HCT116 (cell line): ENCODE data around the gene DUSP28. TPM values are rescaled to one million over a fixed set of nuclear protein-coding genes. Genes with fewer than 3 reads are reported as not detected.

Experiments used
- ATAC-seq: fragments of 200-7000 bp; cut with Tn5 transposase; 2 replicates; pipeline ENCODE4 v1.9.1; 2020; ENCODE audit warnings: mild to moderate bottlenecking, moderate library complexity
- BruUV-seq: library from RNA; stranded (reverse); fragments of 400-500 nt; replicated peaks from 2 replicates; lab custom pipeline; 2021; lab: Mats Ljungman, UMichigan
- CTCF ChIA-PET: fragments of 300-600 bp; sonication (Branson Sonifier 250); formaldehyde crosslinking; loops from one replicate; lab custom pipeline; 2021; ENCODE audit warnings: antibody characterized with exemption; lab: Charles Lee
- POLR2A ChIA-PET: fragments of 300-600, 350-600 bp; sonication (Branson Sonifier 250); formaldehyde crosslinking; loops from one replicate; lab custom pipeline; 2021; ENCODE audit warnings: antibody characterized with exemption; lab: Charles Lee
- RAD21 ChIA-PET, 2 experiments: fragments of 300-600 bp; sonication (Branson Sonifier 250); formaldehyde crosslinking; loops; one replicate each; lab custom pipeline; 2023; ENCODE audit warnings: low total read pairs in 2 of 2; ENCODE audit not compliant: uncharacterized antibody in 2 of 2, unreplicated experiment in 2 of 2, low non-redundant PET in 1 of 2; lab: Charles Lee
- DNase-seq: peaks from one replicate; pipeline ENCODE4 v3.0.0-alpha.2; 2010; ENCODE audit warnings: low read depth, low spot score
- H2AFZ ChIP-seq: fragments of 200-600 bp; shearing (Covaris generic), sonication (generic); 2 replicates; pipeline ENCODE4 v1.6.1; 2017; ENCODE audit warnings: low read depth, mixed run types, mixed read lengths, antibody characterized with exemption, low read length; ENCODE audit not compliant: poor library complexity, severe bottlenecking
- H3K27ac ChIP-seq: 2 replicates; pipeline ENCODE4 v1.5.1; 2012; ENCODE audit warnings: low read depth, low read length
- H3K27me3 ChIP-seq: fragments of 200-600 bp; sonication (generic); 2 replicates; pipeline ENCODE4 v1.6.1; 2016; ENCODE audit warnings: mixed run types, low read length, mixed read lengths; ENCODE audit not compliant: insufficient read depth
- H3K36me3 ChIP-seq, 2 experiments: fragments of 200-500 bp in 1 of 2; fragments of 200-600 bp in 1 of 2; sonication (Bioruptor generic) in 1 of 2; sonication (generic) in 1 of 2; 2 replicates each; pipeline versions ENCODE4 v1.5.1 to v1.6.1; 2014 to 2016; ENCODE audit warnings: low read length in 2 of 2, inconsistent platforms in 1 of 2, mixed read lengths in 1 of 2, mixed run types in 1 of 2; ENCODE audit not compliant: insufficient read depth in 2 of 2, control insufficient read depth in 1 of 2
- H3K4me1 ChIP-seq, 2 experiments: fragments of 200-600 bp in 1 of 2; sonication (generic) in 1 of 2; 2 replicates each; pipeline versions ENCODE4 v1.5.1 to v1.6.1; 2012 to 2017; ENCODE audit warnings: low read length in 2 of 2, inconsistent platforms in 1 of 2, mild to moderate bottlenecking in 1 of 2, mixed read lengths in 1 of 2, mixed run types in 1 of 2, moderate library complexity in 1 of 2; ENCODE audit not compliant: insufficient read depth in 2 of 2, control insufficient read depth in 1 of 2
- H3K4me2 ChIP-seq: fragments of 200-600 bp; sonication (generic); 2 replicates; pipeline ENCODE4 v1.6.1; 2017; ENCODE audit warnings: mixed run types, low read length, mixed read lengths
- H3K4me3 ChIP-seq, 2 experiments: fragments of 200-600 bp in 1 of 2; sonication (generic) in 1 of 2; replicated peaks in 1 of 2; 2 replicates each; pipeline ENCODE4 v1.5.1; 2011 to 2016; ENCODE audit warnings: low read length in 2 of 2, control low read depth in 1 of 2, low read depth in 1 of 2, mild to moderate bottlenecking in 1 of 2, mixed read lengths in 1 of 2, mixed run types in 1 of 2
- H3K79me2 ChIP-seq: fragments of 200-600 bp; sonication (generic); 2 replicates; pipeline ENCODE4 v1.6.1; 2017; ENCODE audit warnings: mild to moderate bottlenecking, mixed run types, low read length, moderate library complexity, mixed read lengths; ENCODE audit not compliant: insufficient read depth
- H3K9ac ChIP-seq: fragments of 200-600 bp; sonication (generic); 2 replicates; pipeline ENCODE4 v1.6.1; 2016; ENCODE audit warnings: low read length, mixed read lengths
- H3K9me2 ChIP-seq: fragments of 200-600 bp; sonication (generic), shearing (Covaris generic); 2 replicates; pipeline ENCODE4 v1.6.1; 2017; ENCODE audit warnings: mixed run types, mild to moderate bottlenecking, moderate library complexity; ENCODE audit not compliant: insufficient read depth
- H3K9me3 ChIP-seq, 2 experiments: fragments of 200-500 bp in 1 of 2; fragments of 200-600 bp in 1 of 2; sonication (Bioruptor generic) in 1 of 2; sonication (generic) in 1 of 2; 2 replicates each; pipeline ENCODE4 v1.6.1; 2014 to 2017; ENCODE audit warnings: low read length in 2 of 2, mixed read lengths in 2 of 2, inconsistent platforms in 1 of 2, low read depth in 1 of 2, mild to moderate bottlenecking in 1 of 2, mixed run types in 1 of 2, moderate library complexity in 1 of 2; ENCODE audit not compliant: control insufficient read depth in 1 of 2, insufficient read depth in 1 of 2
- H4K20me1 ChIP-seq: fragments of 200-600 bp; sonication (generic), shearing (Covaris generic); 2 replicates; pipeline ENCODE4 v1.6.1; 2017; ENCODE audit warnings: mixed run types, mild to moderate bottlenecking, moderate library complexity; ENCODE audit not compliant: insufficient read depth
- ATF3 ChIP-seq: IDR thresholded peaks from 2 replicates; pipeline ENCODE4 v1.6.1; 2012
- CBX3 ChIP-seq: IDR thresholded peaks from 2 replicates; pipeline ENCODE4 v1.6.1; 2012; ENCODE audit warnings: low read depth
- CTCF ChIP-seq, 3 experiments: fragments of 200-600 bp in 1 of 3; sonication (generic) in 1 of 3; IDR thresholded peaks in 2 of 3; conservative IDR thresholded peaks in 1 of 3; 2 replicates each; pipeline ENCODE4 v1.5.1; 2012 to 2017; ENCODE audit warnings: low read depth in 2 of 3, low read length in 2 of 3, antibody characterized with exemption in 1 of 3, borderline replicate concordance in 1 of 3, control low read depth in 1 of 3, mild to moderate bottlenecking in 1 of 3, mixed read lengths in 1 of 3, mixed run types in 1 of 3, moderate library complexity in 1 of 3; ENCODE audit not compliant: insufficient read depth in 1 of 3
- EGR1 ChIP-seq: IDR thresholded peaks from 2 replicates; pipeline ENCODE4 v1.6.1; 2012; ENCODE audit warnings: low read depth
- ELF1 ChIP-seq: IDR thresholded peaks from 2 replicates; pipeline ENCODE4 v1.6.1; 2012; ENCODE audit warnings: low read depth, borderline replicate concordance
- EZH2 ChIP-seq: fragments of 200-600 bp; sonication (generic); IDR thresholded peaks from 2 replicates; pipeline ENCODE4 v1.6.1; 2017; ENCODE audit warnings: antibody characterized with exemption, mixed run types
- EZH2phosphoT487 ChIP-seq: fragments of 200-600 bp; IDR thresholded peaks from 2 replicates; pipeline ENCODE4 v1.6.1; 2018; ENCODE audit warnings: antibody characterized with exemption, borderline replicate concordance
- JUND ChIP-seq: IDR thresholded peaks from 2 replicates; pipeline ENCODE4 v1.6.1; 2012
- MAX ChIP-seq: IDR thresholded peaks from 2 replicates; pipeline ENCODE4 v1.6.1; 2012
- POLR2AphosphoS5 ChIP-seq: IDR thresholded peaks from 2 replicates; pipeline ENCODE4 v1.6.1; 2011; ENCODE audit warnings: mild to moderate bottlenecking, low read depth, low read length, moderate library complexity
- RAD21 ChIP-seq: IDR thresholded peaks from 2 replicates; pipeline ENCODE4 v1.6.1; 2012; ENCODE audit warnings: low read depth, mild to moderate bottlenecking
- SIN3A ChIP-seq: IDR thresholded peaks from 2 replicates; pipeline ENCODE4 v1.6.1; 2012; ENCODE audit warnings: low read depth
- TCF7L2 ChIP-seq: IDR thresholded peaks from 2 replicates; pipeline ENCODE4 v1.7.0; 2011; ENCODE audit warnings: borderline replicate concordance, inconsistent platforms; ENCODE audit not compliant: insufficient read depth, insufficient read length; ENCODE audit errors: extremely low read depth
- ZBTB33 ChIP-seq: IDR thresholded peaks from 2 replicates; pipeline ENCODE4 v1.6.1; 2011; ENCODE audit warnings: mild to moderate bottlenecking, low read length, moderate library complexity; ENCODE audit not compliant: insufficient replicate concordance; ENCODE audit errors: extremely low read depth
- ZFX ChIP-seq: fragments of 450-650 bp; IDR thresholded peaks from 2 replicates; pipeline ENCODE4 v1.6.1; 2017
- ZNF274 ChIP-seq: fragments of 200-500 bp; sonication (Bioruptor generic); IDR thresholded peaks from 2 replicates; pipeline ENCODE4 v1.6.1; 2014; ENCODE audit warnings: mild to moderate bottlenecking, low read depth, low read length, inconsistent platforms
- intact Hi-C: fragments of 100-400 bp; cut with micrococcal nuclease; formaldehyde crosslinking; loops from 2 replicates; pipeline ENCODE4 v1.10.0; 2022
- total RNA-seq: library from RNA; stranded (reverse); gene quantifications from one replicate; pipeline ENCODE4 v1.2.1, GENCODE V29; 2021; ENCODE audit not compliant: unreplicated experiment

DUSP28 gene
- total RNA-seq, 1 experiment from 2014 or later: 5.6 TPM

GRCh38 chr2:240517342-240517741, 42.8 kb upstream of the DUSP28 start:
- no peak for DNase-seq
- RAD21 ChIA-PET: no interaction called here
- no peaks in the 10 kb centered on the region for H3K79me2 ChIP-seq
- H3K36me3 ChIP-seq: peaks cover 0 to 2% of the 10 kb centered on the region in 2 experiments; a peak in 2 of 4 replicates
- H2AFZ ChIP-seq: no peak overlapping the region
- no peaks in the 10 kb centered on the region for H3K9me2 ChIP-seq
- intact Hi-C loops: no loop called here
- no peaks in the 10 kb centered on the region for H3K9me3 ChIP-seq
- peaks cover 0 to 6% of the 10 kb centered on the region in 2 experiments; a peak in 2 of 4 replicates for H3K4me1 ChIP-seq
- no peak for ATAC-seq
- no peaks in the 10 kb centered on the region for H3K27me3 ChIP-seq
- no peak overlapping the region for H3K27ac ChIP-seq
- H3K4me2 ChIP-seq: no peak overlapping the region
- no peak overlapping the region for H3K9ac ChIP-seq
- no peak for TF ChIP-seq MAX
- no peak for TF ChIP-seq ATF3
- no peak for TF ChIP-seq JUND
- no peak for TF ChIP-seq EZH2
- no peak for TF ChIP-seq ZFX
- no peak for TF ChIP-seq POLR2AphosphoS5
- TF ChIP-seq ZNF274: no peak
- TF ChIP-seq RAD21: no peak
- TF ChIP-seq, all 23 proteins: peak for 0
- Histone ChIP-seq H4K20me1 (no peaks in the 10 kb centered on the region), H3K4me3 (no peak overlapping the region)
- POLR2A ChIA-PET: no interaction called here
- CTCF ChIA-PET: no interaction called here
- BruUV-seq: no TSS peak

- BruUV-seq: no TSS peak
- ChIA-PET CTCF (no interaction called here), RAD21 (no interaction called here), POLR2A (no interaction called here)
- no peak overlapping the region for H3K4me2 ChIP-seq
- H3K9me3 ChIP-seq: peaks cover 2 to 6% of the 10 kb centered on the region in 2 experiments; a peak in 2 of 4 replicates
- no peaks in the 10 kb centered on the region for H3K79me2 ChIP-seq
- no peak overlapping the region for H3K27ac ChIP-seq
- no peaks in the 10 kb centered on the region for H4K20me1 ChIP-seq
- no peak for TF ChIP-seq SIN3A
- TF ChIP-seq CBX3: no peak
- no peak for TF ChIP-seq ELF1
- TF ChIP-seq RAD21: no peak
- TF ChIP-seq ZFX: no peak
- no peak for TF ChIP-seq EZH2phosphoT487
- no peak for TF ChIP-seq EZH2
- no peak for TF ChIP-seq TCF7L2
- no peak for TF ChIP-seq ZBTB33
- no peak for TF ChIP-seq EGR1
- TF ChIP-seq CTCF (IDR thresholded peaks at IDR 0.05 in 2 of 3, conservative IDR thresholded peaks at IDR 0.05 in 1 of 3; ENCODE audit: borderline replicate concordance in 1 of 3, insufficient read depth in 1 of 3, low read depth in 2 of 3, low read length in 2 of 3): no peak
- H3K4me1 ChIP-seq: peaks cover 0 to 2% of the 10 kb centered on the region in 2 experiments; a peak in 2 of 4 replicates
- no peak for ATAC-seq
- no peak overlapping the region for H3K9ac ChIP-seq
- H3K27me3 ChIP-seq: no peaks in the 10 kb centered on the region
- H2AFZ ChIP-seq: no peak overlapping the region
- intact Hi-C loops: no loop called here
- no peak overlapping the region for H3K4me3 ChIP-seq
- H3K9me2 ChIP-seq: no peaks in the 10 kb centered on the region
- no peak for DNase-seq
- peaks cover 0 to 16% of the 10 kb centered on the region in 2 experiments; a peak in 2 of 4 replicates for H3K36me3 ChIP-seq
Measured at GRCh38 chr2:240518981-240519380, 41.2 kb upstream of the DUSP28 start.
